Measurements from ENCODE around the gene EPGN.

Gene EPGN

DNA sequence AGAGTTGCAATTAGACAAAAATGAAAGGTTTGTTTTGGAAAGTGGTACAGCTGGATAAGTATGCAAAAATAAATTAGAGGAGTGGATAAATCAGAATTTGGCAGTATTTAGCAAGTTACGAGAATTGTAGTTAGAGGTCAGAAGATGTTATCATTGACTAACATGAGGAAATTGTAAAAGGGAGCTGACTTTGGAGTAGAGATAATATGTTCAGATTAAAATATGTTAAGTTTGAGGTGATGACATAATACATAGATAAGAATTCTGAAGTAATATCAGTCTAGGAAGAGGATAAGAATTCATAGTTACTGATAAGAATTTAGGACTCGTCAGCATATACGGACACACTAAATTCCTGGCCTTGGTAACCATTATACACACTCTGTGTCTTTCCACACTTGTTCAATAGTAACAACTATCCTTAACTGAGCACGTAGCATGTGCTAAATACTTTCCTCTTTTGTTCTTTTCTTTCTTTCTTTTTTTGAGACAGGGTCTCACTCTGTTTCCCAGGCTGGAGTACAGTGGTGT, 4.1 kb upstream of the EPGN start:
- Histone ChIP-seq H3K36me3 (ENCODE audit: control insufficient read depth in 5 of 5, insufficient read depth in 5 of 5, low read length in 5 of 5) (no peaks in the 10 kb centered on the region), H3K9ac (ENCODE audit: low read length in 5 of 5) (no peak overlapping the region), H3K4me3 (ENCODE audit: low read depth in 1 of 5, low read length in 5 of 5) (no peak overlapping the region), H3K27ac (ENCODE audit: low read depth, low read length) (no peak overlapping the region), H3K27me3 (ENCODE audit: control insufficient read depth in 5 of 5, insufficient read depth in 4 of 5, low read length in 5 of 5) (no peaks in the 10 kb centered on the region), H3K4me1 (ENCODE audit: control insufficient read depth in 5 of 5, insufficient read depth in 5 of 5, low read length in 5 of 5) (no peaks in the 10 kb centered on the region), H3K9me3 (ENCODE audit: control insufficient read depth in 5 of 5, low read length in 5 of 5) (no peaks in the 10 kb centered on the region)

DNA sequence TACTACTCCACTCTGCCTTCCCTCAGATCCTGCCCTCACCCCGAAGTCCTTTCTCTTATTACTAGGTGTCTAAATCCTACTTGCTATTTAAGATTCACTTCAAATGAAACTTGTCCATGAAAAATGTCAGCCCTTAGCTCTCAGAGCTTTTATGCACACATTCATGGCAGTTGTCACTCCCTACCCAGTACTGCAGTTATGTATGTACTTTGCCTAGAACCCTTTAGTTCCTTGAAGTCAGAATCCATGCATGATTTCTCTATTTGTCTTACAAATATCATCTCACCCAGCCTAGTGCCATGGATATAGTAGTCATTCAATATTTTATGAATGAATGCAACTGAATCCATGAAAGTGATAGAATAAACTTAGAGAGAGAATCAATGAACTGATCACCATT, 3.3 kb upstream of the EPGN start:
- no peak overlapping the region for H3K4me3 ChIP-seq (ENCODE audit: low read depth in 1 of 5, low read length in 5 of 5)
- H3K36me3 ChIP-seq (ENCODE audit: control insufficient read depth in 5 of 5, insufficient read depth in 5 of 5, low read length in 5 of 5): no peaks in the 10 kb centered on the region
- no peak overlapping the region for H3K9ac ChIP-seq (ENCODE audit: low read length in 5 of 5)
- H3K4me1 ChIP-seq (ENCODE audit: control insufficient read depth in 5 of 5, insufficient read depth in 5 of 5, low read length in 5 of 5): no peaks in the 10 kb centered on the region
- H3K9me3 ChIP-seq (ENCODE audit: control insufficient read depth in 5 of 5, low read length in 5 of 5): no peaks in the 10 kb centered on the region
- H3K27me3 ChIP-seq (ENCODE audit: control insufficient read depth in 5 of 5, insufficient read depth in 4 of 5, low read length in 5 of 5): no peaks in the 10 kb centered on the region
- no peak overlapping the region for H3K27ac ChIP-seq (ENCODE audit: low read depth, low read length)

DNA sequence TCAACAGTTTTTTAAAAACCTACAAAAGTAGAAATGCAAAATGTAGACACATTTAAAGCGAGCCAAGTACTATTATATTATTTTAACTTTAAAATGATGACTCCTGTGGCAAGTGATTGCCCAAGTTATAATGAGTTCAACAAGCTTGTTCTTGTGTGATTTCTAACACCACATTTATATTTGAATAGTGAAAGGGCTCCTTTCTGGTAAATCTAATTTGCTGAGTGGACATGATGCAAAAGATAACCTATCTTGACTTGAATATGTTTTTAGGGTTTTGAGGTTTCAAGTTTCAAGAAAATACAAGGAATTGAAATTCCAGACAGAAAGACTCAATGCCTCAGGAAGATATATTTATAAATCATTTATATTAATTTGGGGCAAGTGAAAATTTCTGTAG, 1.1 kb upstream of the EPGN start:
- Histone ChIP-seq H3K4me1 (ENCODE audit: control insufficient read depth in 5 of 5, insufficient read depth in 5 of 5, low read length in 5 of 5) (no peaks in the 10 kb centered on the region), H3K9me3 (ENCODE audit: control insufficient read depth in 5 of 5, low read length in 5 of 5) (no peaks in the 10 kb centered on the region), H3K36me3 (ENCODE audit: control insufficient read depth in 5 of 5, insufficient read depth in 5 of 5, low read length in 5 of 5) (no peaks in the 10 kb centered on the region), H3K9ac (ENCODE audit: low read length in 5 of 5) (no peak overlapping the region), H3K27me3 (ENCODE audit: control insufficient read depth in 5 of 5, insufficient read depth in 4 of 5, low read length in 5 of 5) (no peaks in the 10 kb centered on the region), H3K4me3 (ENCODE audit: low read depth in 1 of 5, low read length in 5 of 5) (no peak overlapping the region), H3K27ac (ENCODE audit: low read depth, low read length) (no peak overlapping the region)

DNA sequence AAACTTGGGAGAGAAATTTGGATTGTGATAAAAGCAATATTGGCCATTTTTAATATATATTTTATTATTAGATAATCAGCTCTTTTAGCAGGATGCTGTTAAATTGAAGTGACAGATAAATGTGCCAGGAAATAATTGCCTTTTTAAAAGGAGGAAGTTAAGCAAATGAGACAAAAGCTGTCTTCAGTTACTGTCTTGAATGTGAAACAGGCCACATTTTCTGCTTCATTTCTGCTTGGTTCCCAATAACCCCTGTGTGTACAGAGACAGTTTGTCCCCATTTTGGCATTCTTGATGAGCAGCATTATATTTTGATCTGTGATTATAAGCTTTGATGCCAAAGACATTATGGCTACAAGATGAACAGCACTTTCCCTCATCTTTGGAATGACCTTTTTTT, 953 bp downstream of the EPGN start:
- Histone ChIP-seq H3K9ac (ENCODE audit: low read length in 5 of 5) (no peak overlapping the region), H3K27ac (ENCODE audit: low read depth, low read length) (no peak overlapping the region), H3K4me1 (ENCODE audit: control insufficient read depth in 5 of 5, insufficient read depth in 5 of 5, low read length in 5 of 5) (no peaks in the 10 kb centered on the region), H3K9me3 (ENCODE audit: control insufficient read depth in 5 of 5, low read length in 5 of 5) (no peaks in the 10 kb centered on the region), H3K27me3 (ENCODE audit: control insufficient read depth in 5 of 5, insufficient read depth in 4 of 5, low read length in 5 of 5) (no peaks in the 10 kb centered on the region), H3K4me3 (ENCODE audit: low read depth in 1 of 5, low read length in 5 of 5) (no peak overlapping the region), H3K36me3 (ENCODE audit: control insufficient read depth in 5 of 5, insufficient read depth in 5 of 5, low read length in 5 of 5) (no peaks in the 10 kb centered on the region)

DNA sequence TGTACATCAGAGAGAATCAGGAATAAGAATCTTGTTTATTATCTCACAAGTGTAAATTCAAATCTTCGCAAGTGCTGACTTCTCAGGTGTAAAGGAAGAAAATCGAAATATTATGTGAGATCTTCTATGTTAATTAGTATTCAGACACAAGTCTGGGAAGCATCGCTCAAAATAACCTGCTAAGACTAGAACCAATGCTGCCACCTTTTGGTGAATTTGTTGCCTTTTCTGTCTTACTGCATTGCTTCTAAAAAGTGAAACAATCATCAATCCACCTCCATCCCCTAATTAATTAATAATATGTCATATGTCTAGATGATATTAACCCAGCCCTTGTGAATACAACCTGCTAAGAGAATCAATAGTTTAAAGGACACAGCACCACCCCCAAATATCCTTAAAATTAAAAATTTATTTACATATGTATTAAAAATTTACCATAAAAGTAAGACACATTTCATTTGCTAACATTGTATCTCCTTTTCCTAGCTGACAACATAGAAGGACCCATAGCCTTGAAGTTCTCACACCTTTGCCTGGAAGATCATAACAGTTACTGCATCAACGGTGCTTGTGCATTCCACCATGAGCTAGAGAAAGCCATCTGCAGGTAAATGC, 3.5 kb downstream of the EPGN start:
- Histone ChIP-seq H3K9ac (ENCODE audit: low read length in 5 of 5) (no peak overlapping the region), H3K27me3 (ENCODE audit: control insufficient read depth in 5 of 5, insufficient read depth in 4 of 5, low read length in 5 of 5) (no peaks in the 10 kb centered on the region), H3K36me3 (ENCODE audit: control insufficient read depth in 5 of 5, insufficient read depth in 5 of 5, low read length in 5 of 5) (no peaks in the 10 kb centered on the region), H3K4me3 (ENCODE audit: low read depth in 1 of 5, low read length in 5 of 5) (no peak overlapping the region), H3K4me1 (ENCODE audit: control insufficient read depth in 5 of 5, insufficient read depth in 5 of 5, low read length in 5 of 5) (no peaks in the 10 kb centered on the region), H3K27ac (ENCODE audit: low read depth, low read length) (no peak overlapping the region), H3K9me3 (ENCODE audit: control insufficient read depth in 5 of 5, low read length in 5 of 5) (no peaks in the 10 kb centered on the region)

DNA sequence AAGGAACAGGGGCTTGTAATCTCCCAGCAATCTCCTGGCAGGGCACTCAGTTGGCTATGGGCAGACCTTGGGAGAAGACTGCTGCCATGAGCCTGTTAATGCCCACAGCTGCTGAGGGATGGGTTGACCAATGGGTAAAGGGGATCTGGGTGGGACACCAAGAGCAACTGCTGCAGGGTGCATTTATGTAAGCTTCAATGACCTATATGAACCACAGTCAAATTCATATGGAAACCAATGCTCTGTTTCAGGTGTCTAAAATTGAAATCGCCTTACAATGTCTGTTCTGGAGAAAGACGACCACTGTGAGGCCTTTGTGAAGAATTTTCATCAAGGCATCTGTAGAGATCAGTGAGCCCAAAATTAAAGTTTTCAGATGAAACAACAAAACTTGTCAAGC, 6.1 kb downstream of the EPGN start:
- Histone ChIP-seq H3K4me3 (ENCODE audit: low read depth in 1 of 5, low read length in 5 of 5) (no peak overlapping the region), H3K27me3 (ENCODE audit: control insufficient read depth in 5 of 5, insufficient read depth in 4 of 5, low read length in 5 of 5) (no peaks in the 10 kb centered on the region), H3K9ac (ENCODE audit: low read length in 5 of 5) (no peak overlapping the region), H3K27ac (ENCODE audit: low read depth, low read length) (no peak overlapping the region), H3K36me3 (ENCODE audit: control insufficient read depth in 5 of 5, insufficient read depth in 5 of 5, low read length in 5 of 5) (no peaks in the 10 kb centered on the region), H3K9me3 (ENCODE audit: control insufficient read depth in 5 of 5, low read length in 5 of 5) (no peaks in the 10 kb centered on the region), H3K4me1 (ENCODE audit: control insufficient read depth in 5 of 5, insufficient read depth in 5 of 5, low read length in 5 of 5) (no peaks in the 10 kb centered on the region)

DNA sequence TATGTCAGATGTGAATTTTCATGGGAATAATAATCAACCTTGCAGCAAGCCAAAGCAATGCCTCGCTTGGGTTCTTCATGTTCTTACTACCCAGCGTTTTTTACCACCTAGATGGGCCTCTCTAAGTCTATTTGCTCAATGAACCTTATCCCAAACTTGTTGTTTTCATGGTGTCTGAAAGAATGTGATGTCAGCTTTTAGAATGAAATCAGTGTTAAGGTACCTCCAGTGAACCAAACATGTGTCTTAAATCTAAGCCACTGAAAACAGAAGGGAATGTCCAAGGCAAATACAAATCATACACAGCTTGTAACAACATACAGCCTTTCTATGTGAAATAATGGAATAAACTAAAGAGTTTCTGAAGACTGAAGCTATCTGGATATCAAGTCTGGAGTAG, 6.7 kb downstream of the EPGN start:
- Histone ChIP-seq H3K27me3 (ENCODE audit: control insufficient read depth in 5 of 5, insufficient read depth in 4 of 5, low read length in 5 of 5) (no peaks in the 10 kb centered on the region), H3K9ac (ENCODE audit: low read length in 5 of 5) (no peak overlapping the region), H3K4me3 (ENCODE audit: low read depth in 1 of 5, low read length in 5 of 5) (no peak overlapping the region), H3K27ac (ENCODE audit: low read depth, low read length) (no peak overlapping the region), H3K9me3 (ENCODE audit: control insufficient read depth in 5 of 5, low read length in 5 of 5) (no peaks in the 10 kb centered on the region), H3K36me3 (ENCODE audit: control insufficient read depth in 5 of 5, insufficient read depth in 5 of 5, low read length in 5 of 5) (no peaks in the 10 kb centered on the region), H3K4me1 (ENCODE audit: control insufficient read depth in 5 of 5, insufficient read depth in 5 of 5, low read length in 5 of 5) (no peaks in the 10 kb centered on the region)

DNA sequence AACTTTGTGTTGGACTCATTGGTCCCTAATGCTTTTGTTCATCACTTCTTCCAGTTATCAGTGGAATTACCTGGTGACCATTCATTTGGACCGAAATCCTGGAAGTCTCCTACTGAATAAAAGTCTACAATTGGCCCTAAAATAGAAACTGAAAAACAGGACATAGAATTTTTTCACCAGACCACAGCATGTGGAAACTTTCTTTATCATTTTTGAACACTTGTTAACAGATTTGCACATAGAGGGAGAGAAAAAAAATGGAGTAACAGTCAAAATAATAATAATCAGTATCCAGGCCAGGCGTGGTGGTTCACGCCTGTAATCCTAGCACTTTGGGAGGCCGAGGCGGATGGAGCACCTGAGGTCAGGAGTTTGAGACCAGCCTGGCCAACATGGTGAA, 7.1 kb downstream of the EPGN start:
- Histone ChIP-seq H3K4me3 (ENCODE audit: low read depth in 1 of 5, low read length in 5 of 5) (no peak overlapping the region), H3K9me3 (ENCODE audit: control insufficient read depth in 5 of 5, low read length in 5 of 5) (no peaks in the 10 kb centered on the region), H3K27ac (ENCODE audit: low read depth, low read length) (no peak overlapping the region), H3K27me3 (ENCODE audit: control insufficient read depth in 5 of 5, insufficient read depth in 4 of 5, low read length in 5 of 5) (no peaks in the 10 kb centered on the region), H3K36me3 (ENCODE audit: control insufficient read depth in 5 of 5, insufficient read depth in 5 of 5, low read length in 5 of 5) (no peaks in the 10 kb centered on the region), H3K9ac (ENCODE audit: low read length in 5 of 5) (no peak overlapping the region), H3K4me1 (ENCODE audit: control insufficient read depth in 5 of 5, insufficient read depth in 5 of 5, low read length in 5 of 5) (no peaks in the 10 kb centered on the region)

DNA sequence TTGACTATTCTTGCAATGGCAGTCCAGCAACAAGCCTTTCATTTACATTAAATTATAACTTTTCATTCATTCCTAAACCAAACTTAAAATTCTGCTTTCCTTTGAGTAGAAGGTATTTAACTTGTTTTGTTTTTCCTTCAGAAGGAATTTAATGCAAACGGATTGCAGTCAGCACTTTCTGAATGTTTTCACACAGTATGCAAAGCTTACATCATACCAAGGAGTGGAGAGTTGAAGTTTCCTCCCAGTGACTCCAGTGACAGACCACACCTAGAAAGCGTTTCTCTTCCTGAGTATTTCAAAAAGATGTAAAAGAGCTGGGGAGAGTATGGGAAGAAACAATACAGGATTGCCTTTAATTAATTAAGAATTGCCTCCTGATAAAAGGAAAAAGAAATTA, 8.1 kb downstream of the EPGN start:
- Histone ChIP-seq H3K4me1 (ENCODE audit: control insufficient read depth in 5 of 5, insufficient read depth in 5 of 5, low read length in 5 of 5) (no peaks in the 10 kb centered on the region), H3K36me3 (ENCODE audit: control insufficient read depth in 5 of 5, insufficient read depth in 5 of 5, low read length in 5 of 5) (no peaks in the 10 kb centered on the region), H3K9ac (ENCODE audit: low read length in 5 of 5) (no peak overlapping the region), H3K27ac (ENCODE audit: low read depth, low read length) (no peak overlapping the region), H3K27me3 (ENCODE audit: control insufficient read depth in 5 of 5, insufficient read depth in 4 of 5, low read length in 5 of 5) (no peaks in the 10 kb centered on the region), H3K9me3 (ENCODE audit: control insufficient read depth in 5 of 5, low read length in 5 of 5) (no peaks in the 10 kb centered on the region), H3K4me3 (ENCODE audit: low read depth in 1 of 5, low read length in 5 of 5) (no peak overlapping the region)

DNA sequence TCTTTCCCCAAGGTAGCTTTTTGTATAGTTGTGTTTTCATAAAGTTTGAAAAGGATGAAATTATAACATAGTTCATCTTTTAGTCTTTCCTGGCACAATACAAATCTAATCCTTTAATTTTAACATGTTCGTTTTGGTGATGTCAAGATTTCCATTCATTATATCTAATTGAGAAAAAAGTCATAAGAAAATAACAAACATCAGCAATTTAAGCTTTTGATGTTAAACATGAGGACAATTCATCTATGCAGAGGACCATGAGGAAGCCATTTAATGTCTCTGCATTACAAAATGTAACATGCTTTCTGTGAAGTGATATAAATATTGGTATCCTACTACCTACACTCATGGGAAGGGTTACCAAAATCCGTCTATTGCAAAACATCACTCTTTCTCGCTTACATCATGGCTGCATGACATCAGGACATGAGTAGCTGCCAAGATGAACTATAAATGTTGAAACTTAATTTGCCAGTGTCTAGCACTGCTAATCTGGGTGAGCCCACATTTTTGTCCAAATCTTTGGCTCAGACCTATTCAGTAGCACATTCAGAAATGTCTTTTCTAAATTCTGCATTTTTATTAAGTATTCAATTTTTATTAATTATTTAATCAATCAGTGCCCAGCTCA, 9.5 kb downstream of the EPGN start:
- no peaks in the 10 kb centered on the region for H3K9me3 ChIP-seq (ENCODE audit: control insufficient read depth in 5 of 5, low read length in 5 of 5)
- no peaks in the 10 kb centered on the region for H3K27me3 ChIP-seq (ENCODE audit: control insufficient read depth in 5 of 5, insufficient read depth in 4 of 5, low read length in 5 of 5)
- H3K27ac ChIP-seq (ENCODE audit: low read depth, low read length): no peak overlapping the region
- H3K4me3 ChIP-seq (ENCODE audit: low read depth in 1 of 5, low read length in 5 of 5): no peak overlapping the region
- no peaks in the 10 kb centered on the region for H3K36me3 ChIP-seq (ENCODE audit: control insufficient read depth in 5 of 5, insufficient read depth in 5 of 5, low read length in 5 of 5)
- H3K9ac ChIP-seq (ENCODE audit: low read length in 5 of 5): no peak overlapping the region
- no peaks in the 10 kb centered on the region for H3K4me1 ChIP-seq (ENCODE audit: control insufficient read depth in 5 of 5, insufficient read depth in 5 of 5, low read length in 5 of 5)

All from subcutaneous abdominal adipose tissue (tissue), 5 donors.